Measurements from ENCODE around the gene SLC23A1. TPM values are rescaled to one million over a fixed set of nuclear protein-coding genes. Genes with fewer than 3 reads are reported as not detected.

Gene SLC23A1
- total and polyA plus RNA-seq, 9 of the 15 experiments (the other 6 are each of a cell fraction or from before 2014, with no cell fraction given), result 0.03 to 0.20 (median 0.05) TPM; not detected in 5

DNA sequence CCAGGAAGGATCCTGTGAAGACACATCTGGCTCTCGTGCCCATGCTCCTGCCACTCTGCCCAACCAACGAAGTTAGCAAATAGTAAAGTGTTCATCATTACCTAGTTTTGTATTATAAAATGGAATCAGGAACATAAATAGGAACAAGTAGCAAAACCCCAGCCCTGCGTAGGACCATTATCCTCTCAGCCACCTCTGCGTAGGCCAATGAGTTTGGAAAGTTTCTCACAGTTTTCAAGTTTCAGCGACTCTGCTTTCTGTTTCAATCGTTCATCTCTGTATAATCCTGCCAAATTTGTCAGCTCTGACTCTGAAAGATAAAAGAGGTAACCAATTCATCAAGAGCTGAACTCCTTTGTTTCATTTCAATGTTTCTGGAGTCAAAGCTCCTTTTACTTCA is 30.9 kb upstream of the SLC23A1 start:
- H3K4me1 ChIP-seq (replicated peaks in 1 of 2; ENCODE audit: control insufficient read depth in 2 of 2, insufficient read depth in 2 of 2, low read length in 2 of 2), result peaks cover 4 to 13% of the 10 kb centered on the region in 2 experiments
- no peak overlapping the region for H2AFZ ChIP-seq (ENCODE audit: low read depth, low read length)
- no peak overlapping the region for H3K9ac ChIP-seq (ENCODE audit: insufficient read depth in 1 of 2, low read depth in 2 of 2, low read length in 2 of 2)
- H3K27ac ChIP-seq (ENCODE audit: extremely low read depth, low read depth, low read length), result no peak overlapping the region
- no peaks in the 10 kb centered on the region for H3K36me3 ChIP-seq (ENCODE audit: control insufficient read depth, insufficient read depth, low read length)
- ChIA-PET CTCF (ENCODE audit: low intra/inter-chr PET ratio) (no interaction called here), POLR2A (interaction anchor here (0.6 kb wide), 1 partner anchor 10 kb away, joined by 3 read pairs; the partner anchor contains the start of gene SPATA24)
- no TSS peak for BruUV-seq (replicated peaks)
- intact Hi-C loops (cut with micrococcal nuclease) (no loop called here), in situ Hi-C loops (cut with MboI) (loop anchor here (10.0 kb wide), 1 partner anchor 351 kb away; no protein-coding TSS in a partner anchor)
- TF ChIP-seq ZNF184 (CRISPR knock-in tag; IDR thresholded peaks at IDR 0.05) (no peak), SIN3B (IDR thresholded peaks at IDR 0.05; ENCODE audit: low read depth) (no peak), CHD4 (IDR thresholded peaks at IDR 0.05; ENCODE audit: insufficient read depth, insufficient replicate concordance, low read depth, low read length, poor library complexity, severe bottlenecking) (no peak), MTF1 (CRISPR knock-in tag; IDR thresholded peaks at IDR 0.05; ENCODE audit: borderline replicate concordance) (no peak), KDM2B (CRISPR knock-in tag; IDR thresholded peaks at IDR 0.05) (no peak), NFYB (IDR thresholded peaks at IDR 0.05; ENCODE audit: extremely low read depth, insufficient read length) (no peak), NCOR1 (IDR thresholded peaks at IDR 0.05) (no peak), CBX5 (IDR thresholded peaks at IDR 0.05; ENCODE audit: borderline replicate concordance, low read depth) (no peak), FOXK1 (CRISPR knock-in tag; IDR thresholded peaks at IDR 0.05; ENCODE audit: borderline replicate concordance) (no peak), ZNF766 (CRISPR knock-in tag; conservative IDR thresholded peaks at IDR 0.05) (no peak), TBP (optimal IDR thresholded peaks at IDR 0.05; ENCODE audit: low read depth, low read length) (no peak), ATF7 (IDR thresholded peaks at IDR 0.05) (no peak), TBL1XR1 (IDR thresholded peaks at IDR 0.05; ENCODE audit: low read length in 2 of 2) (no peak), NFIC (IDR thresholded peaks at IDR 0.05) (no peak)
- TF ChIP-seq, protein P1, sequence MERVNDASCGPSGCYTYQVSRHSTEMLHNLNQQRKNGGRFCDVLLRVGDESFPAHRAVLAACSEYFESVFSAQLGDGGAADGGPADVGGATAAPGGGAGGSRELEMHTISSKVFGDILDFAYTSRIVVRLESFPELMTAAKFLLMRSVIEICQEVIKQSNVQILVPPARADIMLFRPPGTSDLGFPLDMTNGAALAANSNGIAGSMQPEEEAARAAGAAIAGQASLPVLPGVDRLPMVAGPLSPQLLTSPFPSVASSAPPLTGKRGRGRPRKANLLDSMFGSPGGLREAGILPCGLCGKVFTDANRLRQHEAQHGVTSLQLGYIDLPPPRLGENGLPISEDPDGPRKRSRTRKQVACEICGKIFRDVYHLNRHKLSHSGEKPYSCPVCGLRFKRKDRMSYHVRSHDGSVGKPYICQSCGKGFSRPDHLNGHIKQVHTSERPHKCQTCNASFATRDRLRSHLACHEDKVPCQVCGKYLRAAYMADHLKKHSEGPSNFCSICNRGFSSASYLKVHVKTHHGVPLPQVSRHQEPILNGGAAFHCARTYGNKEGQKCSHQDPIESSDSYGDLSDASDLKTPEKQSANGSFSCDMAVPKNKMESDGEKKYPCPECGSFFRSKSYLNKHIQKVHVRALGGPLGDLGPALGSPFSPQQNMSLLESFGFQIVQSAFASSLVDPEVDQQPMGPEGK (CRISPR knock-in tag; IDR thresholded peaks at IDR 0.05; ENCODE audit: borderline replicate concordance), result no peak
- TF ChIP-seq, protein P2, sequence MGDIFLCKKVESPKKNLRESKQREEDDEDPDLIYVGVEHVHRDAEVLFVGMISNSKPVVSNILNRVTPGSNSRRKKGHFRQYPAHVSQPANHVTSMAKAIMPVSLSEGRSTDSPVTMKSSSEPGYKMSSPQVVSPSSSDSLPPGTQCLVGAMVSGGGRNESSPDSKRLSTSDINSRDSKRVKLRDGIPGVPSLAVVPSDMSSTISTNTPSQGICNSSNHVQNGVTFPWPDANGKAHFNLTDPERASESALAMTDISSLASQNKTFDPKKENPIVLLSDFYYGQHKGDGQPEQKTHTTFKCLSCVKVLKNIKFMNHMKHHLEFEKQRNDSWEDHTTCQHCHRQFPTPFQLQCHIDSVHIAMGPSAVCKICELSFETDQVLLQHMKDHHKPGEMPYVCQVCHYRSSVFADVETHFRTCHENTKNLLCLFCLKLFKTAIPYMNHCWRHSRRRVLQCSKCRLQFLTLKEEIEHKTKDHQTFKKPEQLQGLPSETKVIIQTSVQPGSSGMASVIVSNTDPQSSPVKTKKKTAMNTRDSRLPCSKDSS (IDR thresholded peaks at IDR 0.05; ENCODE audit: low read depth, partially characterized antibody), result no peak
- TF ChIP-seq, protein P3, sequence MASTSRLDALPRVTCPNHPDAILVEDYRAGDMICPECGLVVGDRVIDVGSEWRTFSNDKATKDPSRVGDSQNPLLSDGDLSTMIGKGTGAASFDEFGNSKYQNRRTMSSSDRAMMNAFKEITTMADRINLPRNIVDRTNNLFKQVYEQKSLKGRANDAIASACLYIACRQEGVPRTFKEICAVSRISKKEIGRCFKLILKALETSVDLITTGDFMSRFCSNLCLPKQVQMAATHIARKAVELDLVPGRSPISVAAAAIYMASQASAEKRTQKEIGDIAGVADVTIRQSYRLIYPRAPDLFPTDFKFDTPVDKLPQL (IDR thresholded peaks at IDR 0.05; ENCODE audit: extremely low read depth, insufficient read length), result no peak
- TF ChIP-seq, protein P4, sequence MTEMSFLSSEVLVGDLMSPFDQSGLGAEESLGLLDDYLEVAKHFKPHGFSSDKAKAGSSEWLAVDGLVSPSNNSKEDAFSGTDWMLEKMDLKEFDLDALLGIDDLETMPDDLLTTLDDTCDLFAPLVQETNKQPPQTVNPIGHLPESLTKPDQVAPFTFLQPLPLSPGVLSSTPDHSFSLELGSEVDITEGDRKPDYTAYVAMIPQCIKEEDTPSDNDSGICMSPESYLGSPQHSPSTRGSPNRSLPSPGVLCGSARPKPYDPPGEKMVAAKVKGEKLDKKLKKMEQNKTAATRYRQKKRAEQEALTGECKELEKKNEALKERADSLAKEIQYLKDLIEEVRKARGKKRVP (CRISPR knock-in tag; IDR thresholded peaks at IDR 0.05), result no peak
- DNase-seq (ENCODE audit: extremely low read depth in 1 of 4, low spot score in 3 of 4) (no peak), FAIRE-seq (no peak), ATAC-seq (no peak)
- no peaks in the 10 kb centered on the region for H3K27me3 ChIP-seq (ENCODE audit: control insufficient read depth in 2 of 2, insufficient read depth in 2 of 2, low read length in 2 of 2)
- no peaks in the 10 kb centered on the region for H3K79me2 ChIP-seq (ENCODE audit: control insufficient read depth, insufficient read depth, low read length)
- H3K9me1 ChIP-seq (ENCODE audit: control insufficient read depth, insufficient read depth, low read length), result no peaks in the 10 kb centered on the region
- WGBS (ENCODE audit: insufficient coverage, low coverage, missing lambda C conversion rate), result 27% methylated on average over 6 of the region's 6 CpGs
- no peak overlapping the region for H3K4me3 ChIP-seq
- no peaks in the 10 kb centered on the region for H4K20me1 ChIP-seq (replicated peaks; ENCODE audit: control insufficient read depth, insufficient read depth, low read length)
- no peak overlapping the region for H3K4me2 ChIP-seq (ENCODE audit: insufficient read depth, low read length)
- H3K9me3 ChIP-seq (replicated peaks; ENCODE audit: control insufficient read depth, insufficient read depth, low read depth, low read length), result no peaks in the 10 kb centered on the region
